ENCODE measurements around the gene VEGFC. TPM values are rescaled to one million over a fixed set of nuclear protein-coding genes. Genes with fewer than 3 reads are reported as not detected.

VEGFC gene
- total RNA-seq, 2 donors from 2014 or later: 1.1 to 3.5 TPM

GRCh38 chr4:176755613-176756012 lies 37.1 kb downstream of the VEGFC start:
- TF ChIP-seq, protein P1, sequence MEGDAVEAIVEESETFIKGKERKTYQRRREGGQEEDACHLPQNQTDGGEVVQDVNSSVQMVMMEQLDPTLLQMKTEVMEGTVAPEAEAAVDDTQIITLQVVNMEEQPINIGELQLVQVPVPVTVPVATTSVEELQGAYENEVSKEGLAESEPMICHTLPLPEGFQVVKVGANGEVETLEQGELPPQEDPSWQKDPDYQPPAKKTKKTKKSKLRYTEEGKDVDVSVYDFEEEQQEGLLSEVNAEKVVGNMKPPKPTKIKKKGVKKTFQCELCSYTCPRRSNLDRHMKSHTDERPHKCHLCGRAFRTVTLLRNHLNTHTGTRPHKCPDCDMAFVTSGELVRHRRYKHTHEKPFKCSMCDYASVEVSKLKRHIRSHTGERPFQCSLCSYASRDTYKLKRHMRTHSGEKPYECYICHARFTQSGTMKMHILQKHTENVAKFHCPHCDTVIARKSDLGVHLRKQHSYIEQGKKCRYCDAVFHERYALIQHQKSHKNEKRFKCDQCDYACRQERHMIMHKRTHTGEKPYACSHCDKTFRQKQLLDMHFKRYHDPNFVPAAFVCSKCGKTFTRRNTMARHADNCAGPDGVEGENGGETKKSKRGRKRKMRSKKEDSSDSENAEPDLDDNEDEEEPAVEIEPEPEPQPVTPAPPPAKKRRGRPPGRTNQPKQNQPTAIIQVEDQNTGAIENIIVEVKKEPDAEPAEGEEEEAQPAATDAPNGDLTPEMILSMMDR (IDR thresholded peaks at IDR 0.05): no peak
- intact Hi-C loops (cut with DNase I): no loop called here
- DNase-seq: no peak
- no peak overlapping the region for H3K4me3 ChIP-seq
- no peak overlapping the region for H3K9ac ChIP-seq (ENCODE audit: low read depth in 2 of 2, low read length in 2 of 2)
- H3K9me3 ChIP-seq: no peaks in the 10 kb centered on the region
- no peaks in the 10 kb centered on the region for H3K36me3 ChIP-seq
- H3K4me1 ChIP-seq: no peaks in the 10 kb centered on the region
- H3K27ac ChIP-seq: no peak overlapping the region
- H3K27me3 ChIP-seq: no peaks in the 10 kb centered on the region

DNA sequence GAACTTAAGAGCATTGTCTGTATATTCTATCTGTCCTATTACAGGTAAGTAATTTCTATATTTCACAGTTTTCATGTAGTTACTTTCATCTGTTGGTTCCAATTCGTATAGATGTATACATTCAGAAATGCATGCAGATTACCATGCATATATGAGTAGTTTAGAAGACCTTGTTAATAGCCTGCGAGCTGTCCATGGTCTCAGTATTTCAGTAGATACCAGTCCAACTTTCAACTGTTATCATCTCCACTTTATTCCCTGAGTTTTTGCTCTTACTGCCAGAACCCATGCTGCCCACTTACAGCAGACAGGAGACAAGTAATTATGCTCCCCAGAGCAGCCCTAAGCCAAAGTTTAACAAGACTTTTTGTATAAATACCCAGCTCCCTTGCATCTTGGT lies 37.7 kb downstream of the VEGFC start:
- Histone ChIP-seq H3K9ac (ENCODE audit: low read depth in 2 of 2, low read length in 2 of 2) (no peak overlapping the region), H3K9me3 (no peaks in the 10 kb centered on the region), H3K27me3 (no peaks in the 10 kb centered on the region), H3K4me3 (no peak overlapping the region), H3K4me1 (no peaks in the 10 kb centered on the region), H3K36me3 (no peaks in the 10 kb centered on the region), H3K27ac (no peak overlapping the region)
- intact Hi-C loops (cut with DNase I): no loop called here
- no peak for DNase-seq
- TF ChIP-seq, protein P1 (IDR thresholded peaks at IDR 0.05): no peak

- Histone ChIP-seq H3K9me3 (no peaks in the 10 kb centered on the region), H3K4me3 (no peak overlapping the region), H3K27me3 (no peaks in the 10 kb centered on the region), H3K4me1 (no peaks in the 10 kb centered on the region), H3K36me3 (no peaks in the 10 kb centered on the region), H3K9ac (ENCODE audit: low read depth in 2 of 2, low read length in 2 of 2) (no peak overlapping the region), H3K27ac (no peak overlapping the region)
- no peak for DNase-seq
- intact Hi-C loops (cut with DNase I): no loop called here
- TF ChIP-seq, protein P1 (IDR thresholded peaks at IDR 0.05): no peak
Observed at GRCh38 chr4:176753049-176753448, 39.7 kb downstream of the VEGFC start.

- H3K9me3 ChIP-seq: no peaks in the 10 kb centered on the region
- no peak for DNase-seq
- H3K4me3 ChIP-seq: no peak overlapping the region
- H3K27me3 ChIP-seq: no peaks in the 10 kb centered on the region
- no peak overlapping the region for H3K9ac ChIP-seq (ENCODE audit: low read depth in 2 of 2, low read length in 2 of 2)
- H3K4me1 ChIP-seq: no peaks in the 10 kb centered on the region
- TF ChIP-seq, protein P1 (IDR thresholded peaks at IDR 0.05): no peak
- intact Hi-C loops (cut with DNase I): no loop called here
- no peak overlapping the region for H3K27ac ChIP-seq
- H3K36me3 ChIP-seq: no peaks in the 10 kb centered on the region
Observed at GRCh38 chr4:176752191-176752749, 40.5 kb downstream of the VEGFC start.

DNA sequence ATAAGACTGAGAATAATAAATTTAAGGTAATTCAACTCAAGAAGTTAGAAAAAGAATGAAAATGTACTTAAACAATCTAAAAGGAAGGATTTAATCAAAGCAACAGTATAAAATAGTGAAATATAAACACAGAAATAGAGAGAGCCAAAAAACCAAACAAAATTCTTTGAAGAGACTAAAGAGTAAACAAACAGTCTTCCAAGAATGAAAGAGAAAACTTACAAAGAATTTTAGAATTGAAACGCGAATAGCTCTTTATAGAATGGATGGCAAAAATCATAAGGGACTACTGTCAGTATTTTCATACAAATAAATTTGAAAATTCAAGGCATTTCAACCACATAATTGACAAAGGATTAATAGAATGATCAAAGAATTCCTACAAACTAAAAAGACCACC lies 41.7 kb downstream of the VEGFC start:
- Histone ChIP-seq H3K27ac (no peak overlapping the region), H3K9ac (ENCODE audit: low read depth in 2 of 2, low read length in 2 of 2) (no peak overlapping the region), H3K27me3 (no peaks in the 10 kb centered on the region), H3K36me3 (no peaks in the 10 kb centered on the region), H3K4me1 (no peaks in the 10 kb centered on the region), H3K9me3 (no peaks in the 10 kb centered on the region), H3K4me3 (no peak overlapping the region)
- TF ChIP-seq, protein P1 (IDR thresholded peaks at IDR 0.05): no peak
- intact Hi-C loops (cut with DNase I): no loop called here
- no peak for DNase-seq
